WTC11 (cell line): ENCODE measurements around the gene LYPD3. TPM values are rescaled to one million over a fixed set of nuclear protein-coding genes. Genes with fewer than 3 reads are reported as not detected.

Experiments used
- ATAC-seq: fragments of 200-7000 bp; cut with Tn5 transposase; 2 replicates; pipeline ENCODE4 v1.10.0; 2021; ENCODE audit warnings: mild to moderate bottlenecking, moderate library complexity
- CTCF ChIA-PET: fragments of 300-600 bp; sonication (Branson Sonifier 250); formaldehyde crosslinking; loops from one replicate; lab custom pipeline; 2021; ENCODE audit warnings: antibody characterized with exemption; lab: Charles Lee
- POLR2A ChIA-PET: fragments of 350-600 bp; sonication (Branson Sonifier 250); formaldehyde crosslinking; loops from one replicate; lab custom pipeline; 2021; ENCODE audit warnings: antibody characterized with exemption; lab: Charles Lee
- DNase-seq: peaks from one replicate; pipeline ENCODE4 v3.0.0; 2021; ENCODE audit warnings: low spot score
- H3K27ac Mint-ChIP-seq: 2 replicates; pipeline ENCODE4 v1.8.0; 2021; ENCODE audit warnings: mixed read lengths
- H3K27me3 Mint-ChIP-seq: 2 replicates; pipeline ENCODE4 v1.8.0; 2021; ENCODE audit warnings: low read depth, mild to moderate bottlenecking, moderate library complexity, mixed read lengths
- H3K36me3 Mint-ChIP-seq: 2 replicates; pipeline ENCODE4 v1.8.0; 2021; ENCODE audit warnings: mixed read lengths
- H3K4me1 Mint-ChIP-seq: 2 replicates; pipeline ENCODE4 v1.8.0; 2022; ENCODE audit warnings: mixed read lengths
- H3K4me3 Mint-ChIP-seq: 2 replicates; pipeline ENCODE4 v1.8.0; 2021; ENCODE audit warnings: mild to moderate bottlenecking, moderate library complexity, mixed read lengths
- H3K9me3 Mint-ChIP-seq: 2 replicates; pipeline ENCODE4 v1.8.0; 2021; ENCODE audit warnings: mixed read lengths
- E2F5 ChIP-seq: sonication (generic); formaldehyde crosslinking; IDR thresholded peaks from 2 replicates; pipeline ENCODE4 v1.8.1; 2022; ENCODE audit warnings: mild to moderate bottlenecking, moderate library complexity, missing genetic modification reagents
- GTF2I ChIP-seq: fragments of 250-450 bp; sonication (Bioruptor Pico); conservative IDR thresholded peaks from 2 replicates; pipeline ENCODE4 v1.4.0; 2021; ENCODE audit warnings: mild to moderate bottlenecking
- JUN ChIP-seq: sonication (generic); formaldehyde crosslinking; IDR thresholded peaks from 2 replicates; pipeline ENCODE4 v1.8.0; 2023; ENCODE audit warnings: mild to moderate bottlenecking, missing genetic modification reagents
- NFE2L1 ChIP-seq: sonication (generic); formaldehyde crosslinking; IDR thresholded peaks from 2 replicates; pipeline ENCODE4 v1.8.1; 2023; ENCODE audit warnings: missing genetic modification reagents
- NR3C1 ChIP-seq: sonication (generic); formaldehyde crosslinking; conservative IDR thresholded peaks from 2 replicates; pipeline ENCODE4 v1.8.1; 2023; ENCODE audit warnings: low read depth, mild to moderate bottlenecking, missing genetic modification reagents
- PREB ChIP-seq: sonication (generic); formaldehyde crosslinking; IDR thresholded peaks from 2 replicates; pipeline ENCODE4 v1.8.1; 2022; ENCODE audit warnings: mild to moderate bottlenecking, missing genetic modification reagents, moderate library complexity, borderline replicate concordance
- SMAD4 ChIP-seq: sonication (generic); formaldehyde crosslinking; IDR thresholded peaks from 2 replicates; pipeline ENCODE4 v1.8.0; 2022; ENCODE audit warnings: mild to moderate bottlenecking, missing genetic modification reagents
- TP53 ChIP-seq: sonication (generic); formaldehyde crosslinking; IDR thresholded peaks from 2 replicates; pipeline ENCODE4 v1.8.1; 2023; ENCODE audit warnings: mild to moderate bottlenecking, missing genetic modification reagents
- USF2 ChIP-seq: sonication (generic); formaldehyde crosslinking; IDR thresholded peaks from 2 replicates; pipeline ENCODE4 v1.8.1; 2023; ENCODE audit warnings: mild to moderate bottlenecking, missing genetic modification reagents, moderate library complexity
- ZNF138 ChIP-seq: sonication (generic); formaldehyde crosslinking; conservative IDR thresholded peaks from 2 replicates; pipeline ENCODE4 v1.8.1; 2022; ENCODE audit warnings: mild to moderate bottlenecking, moderate library complexity, missing genetic modification reagents
- ZNF512 ChIP-seq: sonication (generic); formaldehyde crosslinking; IDR thresholded peaks from 2 replicates; pipeline ENCODE4 v1.8.1; 2022; ENCODE audit warnings: missing genetic modification reagents, borderline replicate concordance
- ZNF532 ChIP-seq: fragments of 250-450 bp; sonication (Bioruptor Pico); IDR thresholded peaks from 2 replicates; pipeline ENCODE4 v1.9.0; 2021; ENCODE audit warnings: mild to moderate bottlenecking, borderline replicate concordance
- total RNA-seq: library from RNA; stranded (reverse); gene quantifications from 3 replicates; pipeline ENCODE4 v1.2.3, GENCODE V29; 2021
- TF ChIP-seq, protein P1 (sequence below): sonication (generic); formaldehyde crosslinking; IDR thresholded peaks from 2 replicates; pipeline ENCODE4 v1.8.1; 2022; ENCODE audit warnings: low read depth, missing genetic modification reagents, borderline replicate concordance
- TF ChIP-seq, protein P2 (sequence below): sonication (generic); formaldehyde crosslinking; IDR thresholded peaks from 2 replicates; pipeline ENCODE4 v1.8.1; 2023; ENCODE audit warnings: mild to moderate bottlenecking, missing genetic modification reagents

LYPD3 gene
- total RNA-seq, 1 experiment from 2014 or later = 3.8 TPM

DNA sequence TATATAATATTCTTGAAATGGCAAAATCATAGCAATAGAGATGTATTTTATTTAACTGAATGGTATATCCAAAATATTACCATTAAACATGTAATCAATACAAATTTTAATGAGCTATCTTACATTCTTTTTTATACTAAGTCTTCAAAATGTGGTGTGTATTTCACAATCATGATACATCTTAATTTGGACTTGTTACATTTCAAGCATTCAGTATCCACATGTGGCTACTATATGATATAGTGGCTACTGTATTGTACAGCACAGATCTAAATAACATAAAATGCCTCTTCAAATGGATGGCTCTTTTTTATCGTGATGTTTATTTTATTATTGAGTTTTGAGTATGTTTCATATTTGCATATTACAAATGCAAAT, 42.7 kb downstream of the LYPD3 start:
- peaks cover 36% of the 10 kb centered on the region for H3K4me1 Mint-ChIP-seq
- POLR2A ChIA-PET = no interaction called here
- DNase-seq = no peak
- CTCF ChIA-PET = interaction anchor here (1.3 kb wide), 1 partner anchor 24 kb away, joined by 4 read pairs; no protein-coding TSS in a partner anchor
- H3K9me3 Mint-ChIP-seq = peaks cover 16% of the 10 kb centered on the region
- H3K27me3 Mint-ChIP-seq = no peaks in the 10 kb centered on the region
- no peak for ATAC-seq
- TF ChIP-seq, protein P1, sequence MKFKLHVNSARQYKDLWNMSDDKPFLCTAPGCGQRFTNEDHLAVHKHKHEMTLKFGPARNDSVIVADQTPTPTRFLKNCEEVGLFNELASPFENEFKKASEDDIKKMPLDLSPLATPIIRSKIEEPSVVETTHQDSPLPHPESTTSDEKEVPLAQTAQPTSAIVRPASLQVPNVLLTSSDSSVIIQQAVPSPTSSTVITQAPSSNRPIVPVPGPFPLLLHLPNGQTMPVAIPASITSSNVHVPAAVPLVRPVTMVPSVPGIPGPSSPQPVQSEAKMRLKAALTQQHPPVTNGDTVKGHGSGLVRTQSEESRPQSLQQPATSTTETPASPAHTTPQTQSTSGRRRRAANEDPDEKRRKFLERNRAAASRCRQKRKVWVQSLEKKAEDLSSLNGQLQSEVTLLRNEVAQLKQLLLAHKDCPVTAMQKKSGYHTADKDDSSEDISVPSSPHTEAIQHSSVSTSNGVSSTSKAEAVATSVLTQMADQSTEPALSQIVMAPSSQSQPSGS (CRISPR knock-in tag) = no peak
- TF ChIP-seq TP53 (no peak), E2F5 (CRISPR knock-in tag) (no peak), USF2 (CRISPR knock-in tag) (no peak)
- peaks cover 7% of the 10 kb centered on the region; the same call in 1 of the 2 replicates for H3K36me3 Mint-ChIP-seq
- H3K27ac Mint-ChIP-seq = no peak overlapping the region
- H3K4me3 Mint-ChIP-seq = no peak overlapping the region

DNA sequence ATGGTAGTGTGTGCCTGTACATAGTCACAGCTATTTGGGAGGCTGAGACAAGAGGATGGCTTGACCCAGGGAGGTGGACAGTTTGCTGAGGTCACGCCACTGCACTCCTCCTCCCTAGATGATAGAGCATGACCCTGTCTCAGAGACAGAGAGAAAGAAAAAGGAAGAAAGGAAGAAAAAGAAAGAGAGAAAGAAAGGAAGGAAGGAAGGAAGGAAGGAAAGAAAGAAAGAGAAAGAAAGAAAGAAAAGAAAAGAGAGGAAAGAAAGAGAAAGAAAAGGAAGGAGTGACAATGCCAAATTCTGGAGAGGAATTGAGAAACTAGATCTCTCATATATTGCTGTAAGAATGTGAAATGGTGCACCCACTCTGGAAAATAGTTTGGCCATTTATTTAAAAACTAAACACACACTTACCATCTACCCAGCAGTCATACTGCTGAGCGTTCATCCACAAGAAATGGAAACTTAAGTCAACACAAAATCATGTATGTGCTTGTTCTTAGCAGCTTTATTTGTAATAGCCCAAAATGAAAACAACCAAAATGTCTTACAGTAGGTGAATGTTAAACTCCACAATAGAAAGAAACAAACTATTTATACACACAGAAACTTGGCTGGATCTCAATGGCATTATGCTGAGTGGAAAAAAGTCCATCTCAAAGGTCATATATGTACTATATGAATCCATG, 43.3 kb downstream of the LYPD3 start:
- TF ChIP-seq SMAD4 = no peak
- TF ChIP-seq NFE2L1 = no peak
- TF ChIP-seq PREB (CRISPR knock-in tag) = no peak
- peak; percentile 82; the same call in 1 of the 2 replicates for TF ChIP-seq ZNF512
- no peak for TF ChIP-seq E2F5 (CRISPR knock-in tag)
- peaks cover 7% of the 10 kb centered on the region; the same call in 1 of the 2 replicates for H3K36me3 Mint-ChIP-seq
- no peak for DNase-seq
- H3K9me3 Mint-ChIP-seq = peaks cover 16% of the 10 kb centered on the region
- peaks cover 40% of the 10 kb centered on the region for H3K4me1 Mint-ChIP-seq
- H3K27me3 Mint-ChIP-seq = no peaks in the 10 kb centered on the region
- no peak for ATAC-seq
- POLR2A ChIA-PET = no interaction called here
- no peak overlapping the region for H3K27ac Mint-ChIP-seq
- H3K4me3 Mint-ChIP-seq = no peak overlapping the region
- CTCF ChIA-PET = interaction anchor here (0.7 to 1.6 kb wide), 5 partner anchors 10 to 529 kb away, joined by 3 to 9 read pairs (median 4); partner anchors contain the start of gene ZNF221

- H3K4me1 Mint-ChIP-seq = peaks cover 42% of the 10 kb centered on the region
- ATAC-seq = peak; percentile 53
- ChIA-PET CTCF (interaction anchor here (1.2 to 1.6 kb wide), 4 partner anchors 12 to 115 kb away, joined by 3 to 9 read pairs (median 4); no protein-coding TSS in a partner anchor), POLR2A (interaction anchor here (0.9 kb wide), 1 partner anchor 791 kb away, joined by 6 read pairs; the partner anchor contains the start of gene ZNF227)
- peak overlapping the region; percentile 48 for H3K27ac Mint-ChIP-seq
- DNase-seq = no peak
- no peak overlapping the region; the same call in 1 of the 2 replicates for H3K4me3 Mint-ChIP-seq
- H3K27me3 Mint-ChIP-seq = no peaks in the 10 kb centered on the region
- peaks cover 7% of the 10 kb centered on the region; the same call in 1 of the 2 replicates for H3K36me3 Mint-ChIP-seq
- H3K9me3 Mint-ChIP-seq = peaks cover 16% of the 10 kb centered on the region
- TF ChIP-seq NR3C1 (CRISPR knock-in tag) (no peak), USF2 (CRISPR knock-in tag) (no peak), NFE2L1 (no peak), ZNF532 (CRISPR knock-in tag) (no peak), GTF2I (CRISPR knock-in tag) (no peak), JUN (CRISPR knock-in tag) (no peak), ZNF138 (no peak)
- TF ChIP-seq, protein P2, sequence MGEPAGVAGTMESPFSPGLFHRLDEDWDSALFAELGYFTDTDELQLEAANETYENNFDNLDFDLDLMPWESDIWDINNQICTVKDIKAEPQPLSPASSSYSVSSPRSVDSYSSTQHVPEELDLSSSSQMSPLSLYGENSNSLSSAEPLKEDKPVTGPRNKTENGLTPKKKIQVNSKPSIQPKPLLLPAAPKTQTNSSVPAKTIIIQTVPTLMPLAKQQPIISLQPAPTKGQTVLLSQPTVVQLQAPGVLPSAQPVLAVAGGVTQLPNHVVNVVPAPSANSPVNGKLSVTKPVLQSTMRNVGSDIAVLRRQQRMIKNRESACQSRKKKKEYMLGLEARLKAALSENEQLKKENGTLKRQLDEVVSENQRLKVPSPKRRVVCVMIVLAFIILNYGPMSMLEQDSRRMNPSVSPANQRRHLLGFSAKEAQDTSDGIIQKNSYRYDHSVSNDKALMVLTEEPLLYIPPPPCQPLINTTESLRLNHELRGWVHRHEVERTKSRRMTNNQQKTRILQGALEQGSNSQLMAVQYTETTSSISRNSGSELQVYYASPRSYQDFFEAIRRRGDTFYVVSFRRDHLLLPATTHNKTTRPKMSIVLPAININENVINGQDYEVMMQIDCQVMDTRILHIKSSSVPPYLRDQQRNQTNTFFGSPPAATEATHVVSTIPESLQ (CRISPR knock-in tag) = no peak
These were observed 44.5 kb downstream of the LYPD3 start for GRCh38 chr19:43420954-43421353.
